Measurements from ENCODE around the gene ZNF562.
"Not testable (repeated sequence)": the region's sequence is repeated elsewhere in the genome, so short reads cannot be mapped to it uniquely, and the experiment has no call there.

ZNF562 gene

DNA sequence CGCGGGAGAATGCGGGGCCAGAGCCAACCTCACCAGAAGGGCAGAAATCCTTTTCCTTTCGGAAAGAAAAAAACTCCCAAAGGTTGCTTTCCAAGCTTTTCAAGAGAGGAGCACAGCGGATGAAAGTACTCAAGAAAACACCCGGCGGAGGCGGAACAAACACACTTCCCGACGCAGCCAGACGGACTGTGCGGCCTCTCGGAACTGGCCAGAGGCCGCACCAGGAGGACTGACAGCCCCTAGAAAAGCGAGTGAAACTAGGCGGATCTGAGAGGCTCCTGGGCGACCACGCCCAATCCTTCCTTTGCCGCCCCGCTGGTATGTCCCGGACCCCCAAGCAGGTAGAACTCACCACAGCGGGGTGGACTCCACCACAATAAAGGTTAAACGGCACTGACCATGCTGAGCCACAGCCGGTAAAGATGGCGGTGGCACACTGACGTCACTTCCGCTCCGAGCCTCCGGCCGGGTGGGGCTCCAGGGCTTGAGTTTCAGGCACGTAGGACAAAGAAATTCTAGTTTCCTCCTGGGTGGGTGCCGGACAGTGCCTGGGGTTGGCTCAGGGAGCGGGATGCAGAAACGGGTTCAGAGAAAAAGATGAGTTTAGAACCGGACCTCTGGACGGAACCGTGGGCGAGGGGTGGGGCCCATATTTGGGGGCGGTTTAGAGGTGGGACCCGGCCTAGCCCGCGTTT is at the start of gene ZNF562:
ZNF562 (minus strand) TSS at position 438 of the 695 bp plus-strand sequence. CDS start 14,356 bp downstream, outside the sequence.
- peak; percentile 84 for DNase-seq

DNA sequence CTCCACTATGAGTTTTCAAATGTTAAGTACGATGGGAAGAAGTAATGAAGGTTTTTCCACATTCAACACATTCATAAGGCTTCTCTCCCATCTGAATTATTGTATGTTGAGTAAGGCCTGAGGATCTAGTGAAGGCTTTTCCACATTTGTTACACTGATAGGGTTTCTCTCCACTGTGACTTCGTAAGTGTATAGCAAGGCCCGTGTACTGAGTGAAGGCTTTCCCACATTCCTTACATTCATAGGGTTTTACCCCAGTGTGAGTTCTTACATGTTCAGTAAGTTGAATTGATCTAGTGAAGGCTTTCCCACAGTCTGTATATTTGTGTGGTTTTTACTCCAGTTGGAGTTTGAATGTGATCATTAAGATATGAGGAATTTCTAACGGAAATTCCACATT is 49.3 kb upstream of the ZNF562 start:
- no peak for DNase-seq

DNA sequence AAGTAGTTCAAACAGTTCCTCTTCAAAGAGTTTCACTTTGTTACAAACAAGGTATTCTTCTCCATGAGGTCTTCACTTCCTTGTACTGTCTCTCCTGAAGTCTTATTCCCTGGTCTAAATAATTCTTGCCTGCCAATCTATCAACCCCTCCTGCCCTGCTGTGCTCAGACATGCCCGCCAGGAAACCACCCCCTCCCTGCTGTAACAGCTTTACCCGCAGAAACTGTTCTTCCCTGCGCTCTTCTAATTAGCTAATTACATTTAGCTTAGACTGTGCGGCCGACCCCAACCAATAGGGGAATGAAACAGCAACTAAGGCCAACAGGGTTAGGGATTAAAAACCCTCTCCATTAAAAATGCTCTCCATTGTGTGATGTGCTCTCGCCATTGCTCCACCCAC is 47.0 kb upstream of the ZNF562 start:
- no peak for DNase-seq

DNA sequence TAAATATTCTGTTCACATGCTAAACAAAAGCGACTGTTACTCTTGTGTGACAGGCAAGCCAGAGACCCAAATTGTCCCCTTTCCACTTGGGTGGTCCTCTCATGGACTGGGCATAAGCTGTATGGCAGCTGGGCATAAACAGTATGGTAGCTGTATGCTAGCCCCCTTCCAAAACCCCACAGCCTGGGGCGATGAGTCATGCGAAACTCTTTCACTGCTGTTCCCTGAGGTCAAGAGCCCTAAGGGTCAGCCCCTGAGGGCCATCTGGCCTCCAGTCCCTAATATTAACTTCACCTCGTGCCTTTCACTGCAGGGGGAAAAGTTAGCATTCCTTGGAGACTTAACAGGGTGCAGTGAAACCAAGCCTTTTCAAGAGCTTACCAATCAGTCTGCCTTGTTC is 45.6 kb upstream of the ZNF562 start:
- no peak for DNase-seq

DNA sequence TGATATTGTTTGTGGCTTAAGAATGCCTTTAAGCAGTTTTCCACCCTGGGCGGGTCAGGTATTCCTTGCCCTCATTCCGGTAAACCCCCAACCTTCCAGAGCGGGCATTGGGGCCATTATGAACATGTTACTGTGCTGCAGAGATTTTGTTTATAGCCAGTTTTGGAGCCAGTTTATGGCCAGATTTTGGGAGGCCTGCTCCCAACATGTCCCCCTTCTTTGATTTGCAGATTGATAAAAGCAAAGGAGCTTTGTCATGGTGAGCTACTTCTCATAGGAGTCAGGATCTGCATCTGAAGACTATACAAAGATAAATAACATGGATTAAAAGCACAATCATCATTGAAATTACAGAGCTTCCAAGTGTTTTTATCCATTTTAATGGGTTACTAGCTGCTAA is 36.9 kb upstream of the ZNF562 start:
- no peak for DNase-seq

DNA sequence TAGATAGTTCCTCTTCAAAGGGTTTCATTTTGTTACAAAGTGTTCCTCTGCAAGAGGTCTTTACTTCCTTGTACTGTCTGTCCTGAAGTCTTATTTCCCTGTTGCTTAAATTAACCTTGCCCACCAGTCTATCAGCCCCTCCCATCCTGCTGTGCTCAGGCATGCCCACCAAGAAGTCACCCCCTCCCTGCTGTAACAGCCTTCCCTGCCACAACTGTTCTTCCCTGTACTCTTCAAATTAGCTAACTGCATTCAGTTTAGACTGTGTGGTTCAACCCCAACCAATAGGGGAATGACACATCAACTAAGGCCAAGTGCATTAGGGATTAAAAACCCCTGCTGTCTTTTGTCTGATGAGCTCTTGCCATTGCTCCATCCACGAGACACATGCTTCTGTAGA is 34.4 kb upstream of the ZNF562 start:
- DNase-seq = no peak

DNA sequence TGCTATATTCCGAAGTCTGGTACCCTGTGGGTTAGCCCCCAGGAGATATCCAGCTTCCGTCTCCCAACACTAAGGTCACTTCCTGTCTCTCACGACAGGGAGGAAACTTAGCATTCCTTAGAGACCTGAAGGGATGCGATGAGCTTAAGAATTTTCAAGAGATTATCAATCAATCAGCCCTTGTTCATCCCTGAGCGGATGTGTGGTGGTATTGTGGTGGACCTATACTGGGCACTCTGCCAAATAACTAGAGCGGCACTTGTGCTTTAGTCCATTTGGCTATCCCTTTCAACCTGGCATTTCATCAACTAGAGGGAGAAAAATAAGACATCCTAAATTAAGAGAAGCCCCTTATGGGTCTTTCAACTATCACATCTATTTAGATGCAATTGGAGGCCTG is 30.9 kb upstream of the ZNF562 start:
- DNase-seq = no peak

DNA sequence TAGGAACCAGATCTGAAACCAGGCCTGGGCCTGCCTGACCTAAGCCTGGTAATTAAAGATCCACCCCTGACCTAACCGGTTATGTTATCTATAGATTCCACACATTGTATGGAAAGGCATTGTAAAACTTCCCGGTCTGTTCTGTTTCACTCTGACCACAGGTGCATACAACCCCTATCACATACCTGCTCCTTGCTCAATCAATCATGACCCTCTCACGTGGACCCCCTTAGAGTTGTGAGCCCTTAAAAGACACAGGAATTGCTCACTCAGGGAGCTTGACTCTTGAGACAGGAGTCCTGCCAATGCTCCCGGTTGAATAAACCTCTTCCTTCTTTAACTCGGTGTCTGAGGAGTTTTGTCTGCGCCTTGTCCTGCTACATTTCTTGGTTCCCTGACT is 27.3 kb upstream of the ZNF562 start:
- DNase-seq = no peak

DNA sequence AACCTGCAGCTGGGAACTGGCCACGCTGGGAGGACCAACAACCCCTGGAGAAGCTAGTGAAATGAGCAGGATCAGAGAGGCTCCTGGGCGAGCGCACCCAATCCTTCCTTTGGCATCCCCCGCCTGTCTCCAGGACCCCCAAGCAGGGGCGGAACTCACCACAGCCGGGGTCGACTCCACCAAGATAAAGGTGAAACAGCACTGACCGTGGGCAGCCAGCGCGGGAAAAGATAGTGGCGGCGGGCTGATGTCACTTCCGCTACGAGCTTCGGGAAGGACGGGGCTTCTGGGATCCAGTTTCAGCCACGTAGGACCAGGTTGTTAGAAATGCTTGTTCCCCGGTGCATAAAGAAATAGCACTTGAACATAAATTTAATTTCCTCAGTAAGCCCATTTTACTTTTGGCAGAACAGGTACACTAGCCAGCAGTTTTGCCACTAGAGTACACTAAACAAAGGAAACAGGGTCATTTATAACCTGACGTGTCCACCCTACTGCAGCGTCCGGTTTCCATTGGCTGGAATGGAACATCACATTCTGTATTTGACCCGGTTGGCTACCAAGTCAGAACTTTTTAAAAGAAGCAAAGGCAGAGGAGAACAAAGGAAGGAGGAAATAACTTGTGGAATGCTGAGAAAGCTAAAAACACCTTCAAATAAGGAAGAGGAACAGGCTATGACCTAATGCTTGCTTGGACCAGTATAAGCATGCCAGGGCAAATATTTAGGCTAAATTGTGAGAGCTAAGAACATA is 25.5 kb upstream of the ZNF562 start:
- no peak for DNase-seq

DNA sequence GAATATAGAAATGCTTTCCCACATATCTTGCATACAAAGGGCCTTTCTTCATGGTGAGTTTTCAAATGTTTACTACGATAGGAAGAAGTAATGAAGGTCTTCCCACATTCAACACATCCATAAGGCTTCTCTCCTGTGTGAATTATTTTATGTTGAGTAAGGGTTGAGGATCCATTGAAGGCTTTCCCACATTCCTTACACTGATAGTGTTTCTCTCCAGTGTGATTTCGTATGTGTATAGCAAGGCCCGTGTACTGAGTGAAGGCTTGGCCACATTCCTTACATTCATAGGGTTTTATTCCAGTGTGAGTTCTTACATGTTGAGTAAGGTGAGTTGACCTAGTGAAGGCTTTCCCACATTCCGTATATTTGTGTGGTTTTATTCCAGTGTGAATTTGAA is 15.4 kb upstream of the ZNF562 start:
- DNase-seq = not testable (repeated sequence)

DNA sequence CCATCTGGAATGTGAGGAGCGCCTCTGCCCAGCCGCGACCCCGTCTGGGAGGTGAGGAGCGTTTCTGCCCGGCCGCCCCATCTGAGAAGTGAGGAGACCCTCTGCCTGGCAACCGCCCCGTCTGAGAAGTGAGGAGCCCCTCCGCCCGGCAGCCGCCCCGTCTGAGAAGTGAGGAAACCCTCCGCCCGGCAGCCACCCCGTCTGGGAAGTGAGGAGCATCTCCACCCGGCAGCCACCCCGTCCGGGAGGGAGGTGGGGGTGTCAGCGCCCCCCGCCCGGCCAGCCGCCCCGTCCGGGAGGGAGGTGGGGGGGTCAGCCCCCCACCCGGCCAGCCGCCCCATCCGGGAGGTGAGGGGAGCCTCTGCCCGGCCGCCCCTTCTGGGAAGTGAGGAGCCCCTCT is 5.1 kb upstream of the ZNF562 start:
- not testable (repeated sequence) for DNase-seq

DNA sequence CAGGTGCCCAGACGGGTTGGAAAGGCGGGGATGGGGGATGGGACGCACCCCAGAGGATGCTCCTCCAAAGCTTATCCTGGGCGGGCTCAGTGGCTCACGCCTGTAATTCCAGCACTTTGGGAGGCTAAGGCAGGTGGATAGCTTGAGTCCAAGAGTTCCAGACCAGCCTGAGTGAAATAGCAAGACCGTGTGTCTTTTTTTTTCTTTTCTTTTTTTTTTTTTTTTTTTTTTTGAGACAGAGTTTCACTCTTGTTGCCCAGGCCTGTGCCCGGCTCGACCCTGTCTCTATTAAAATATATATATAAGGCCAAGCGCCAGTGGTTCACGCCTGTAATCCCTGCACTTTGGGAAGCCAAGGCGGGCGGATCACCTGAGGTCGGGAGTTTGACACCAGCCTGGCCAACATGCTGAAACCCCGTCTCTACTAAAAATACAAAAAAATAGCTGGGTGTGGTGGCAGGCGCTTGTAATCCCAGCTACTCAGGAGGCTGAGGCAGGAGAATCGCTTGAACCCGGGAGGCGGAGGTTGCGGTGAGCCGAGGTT is 530 bp upstream of the ZNF562 start:
- not testable (repeated sequence) for DNase-seq

DNA sequence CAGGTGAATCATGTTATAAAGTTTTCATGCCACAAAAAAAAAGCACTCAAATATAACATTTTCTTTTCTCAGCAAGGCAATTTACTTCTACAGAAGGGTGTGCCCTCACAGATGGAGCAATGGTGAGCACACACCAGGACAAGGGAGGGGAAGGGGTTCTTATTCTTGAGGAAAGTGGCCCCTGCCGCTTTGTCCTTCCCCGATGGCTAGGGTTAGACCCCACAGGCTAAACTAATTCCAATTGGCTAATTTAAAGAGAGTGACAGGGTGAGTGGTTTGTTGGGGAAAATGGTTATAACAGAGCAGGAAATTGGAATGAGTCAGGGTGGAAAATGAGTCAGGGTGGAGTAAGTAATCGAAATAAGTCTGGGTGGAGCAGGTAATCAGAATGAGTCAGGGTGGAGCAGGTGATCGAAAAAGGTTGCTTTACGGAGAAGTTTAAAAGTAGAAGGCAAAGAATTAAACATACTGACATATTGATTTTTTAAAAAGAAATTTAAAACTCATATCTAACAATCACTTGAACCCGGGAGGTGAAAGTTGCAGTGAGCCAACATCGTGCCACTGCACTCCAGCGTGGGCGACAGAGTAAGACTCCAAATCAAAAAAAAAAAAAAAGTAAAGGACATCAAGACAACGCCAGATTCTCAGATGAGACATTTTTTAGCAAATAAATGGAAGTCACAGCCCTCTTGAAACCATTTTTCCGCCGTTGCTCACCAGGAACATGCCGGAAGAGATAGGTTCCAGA is 813 bp downstream of the ZNF562 start:
- peak; percentile 3 for DNase-seq

DNA sequence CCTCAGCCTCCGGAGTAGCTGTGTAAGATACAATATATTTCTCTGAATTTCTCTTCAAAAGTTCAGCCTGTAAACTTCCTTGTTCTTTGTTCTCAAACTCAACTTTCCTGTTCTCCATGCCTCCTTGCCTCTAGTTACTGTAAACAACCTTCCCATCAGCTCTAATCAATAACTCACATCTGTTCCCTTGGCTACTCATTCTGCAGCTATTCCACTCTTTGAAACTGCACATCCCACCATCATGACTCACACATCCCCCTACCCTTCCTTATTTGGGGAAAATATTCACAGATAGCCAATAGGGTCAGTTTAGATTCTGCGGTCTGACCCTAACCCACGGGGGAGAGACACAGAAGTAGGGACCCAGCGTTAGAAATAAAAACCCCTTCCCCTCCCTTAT is 2.0 kb downstream of the ZNF562 start:
- DNase-seq = no peak

DNA sequence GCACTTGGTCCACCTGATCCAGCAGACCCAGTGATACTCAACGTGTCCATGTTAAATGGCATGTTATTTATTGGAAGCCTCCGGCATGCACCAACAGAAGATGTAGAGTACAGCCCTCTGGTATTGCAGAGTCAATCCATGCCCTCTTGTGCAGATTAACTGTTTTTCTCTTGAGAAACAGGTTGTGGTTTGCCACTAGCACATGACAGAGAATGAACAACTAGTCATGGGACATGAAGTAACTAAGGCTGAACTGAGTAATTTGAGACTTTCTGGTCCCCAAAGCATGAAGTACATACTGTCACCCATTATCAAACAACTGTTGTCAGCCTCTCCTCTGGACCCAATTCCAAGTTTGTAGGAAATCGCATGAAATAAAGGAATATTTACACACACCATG is 3.2 kb downstream of the ZNF562 start:
- no peak for DNase-seq

DNA sequence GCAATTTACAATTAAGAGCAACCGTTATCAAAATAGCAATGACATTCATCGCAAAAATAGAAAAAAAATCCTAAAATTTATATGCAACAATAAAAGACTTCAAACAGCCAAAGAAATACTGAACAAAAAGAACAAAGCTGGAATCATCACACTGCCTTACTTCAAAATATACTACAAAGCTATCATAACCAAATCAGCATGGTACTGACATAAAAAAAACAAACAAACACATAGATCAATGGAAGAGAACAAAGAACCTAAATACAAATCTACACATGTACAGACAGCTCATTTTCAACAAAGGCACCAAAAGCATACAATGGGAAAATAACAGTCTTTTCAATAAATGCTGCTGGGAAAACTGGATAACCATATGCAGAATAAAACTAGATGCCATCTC is 6.4 kb downstream of the ZNF562 start:
- no peak for DNase-seq

DNA sequence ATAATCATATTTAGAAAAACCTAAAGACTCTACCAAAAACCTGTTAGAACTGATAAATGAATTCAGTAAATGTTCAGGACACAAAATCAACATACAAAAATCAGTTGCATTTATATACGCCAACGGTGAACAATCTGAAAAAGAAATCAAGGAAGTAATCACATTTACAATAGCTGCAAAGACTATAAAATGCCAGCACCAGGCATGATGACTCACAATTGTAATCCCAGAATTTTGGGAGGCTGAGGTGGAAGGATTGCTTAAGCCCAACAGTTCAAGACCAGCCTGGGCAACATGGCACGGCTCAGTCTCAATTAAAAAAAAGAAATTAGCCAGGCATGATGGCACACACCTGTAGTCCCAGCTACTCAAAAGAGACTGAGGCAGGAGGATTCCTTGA is 7.0 kb downstream of the ZNF562 start:
- DNase-seq = no peak

DNA sequence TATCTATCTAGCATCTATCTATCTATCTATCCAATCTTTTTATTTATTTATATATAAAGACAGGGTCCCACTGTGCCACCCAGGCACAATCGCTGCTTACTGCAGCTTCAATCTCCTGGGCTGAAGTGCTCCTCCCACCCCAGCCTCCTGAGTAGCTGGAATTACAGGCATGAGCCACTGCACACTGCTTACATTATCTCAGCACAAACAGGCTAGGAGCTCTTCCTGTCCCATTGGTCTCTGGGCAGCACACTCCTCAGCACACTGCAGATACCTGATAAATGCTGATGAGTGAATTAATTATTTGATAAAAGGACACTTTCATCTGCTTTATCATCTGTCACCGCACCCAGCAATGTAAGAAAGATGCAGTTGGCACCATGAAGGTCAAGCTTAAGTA is 16.1 kb downstream of the ZNF562 start:
- no peak for DNase-seq

DNA sequence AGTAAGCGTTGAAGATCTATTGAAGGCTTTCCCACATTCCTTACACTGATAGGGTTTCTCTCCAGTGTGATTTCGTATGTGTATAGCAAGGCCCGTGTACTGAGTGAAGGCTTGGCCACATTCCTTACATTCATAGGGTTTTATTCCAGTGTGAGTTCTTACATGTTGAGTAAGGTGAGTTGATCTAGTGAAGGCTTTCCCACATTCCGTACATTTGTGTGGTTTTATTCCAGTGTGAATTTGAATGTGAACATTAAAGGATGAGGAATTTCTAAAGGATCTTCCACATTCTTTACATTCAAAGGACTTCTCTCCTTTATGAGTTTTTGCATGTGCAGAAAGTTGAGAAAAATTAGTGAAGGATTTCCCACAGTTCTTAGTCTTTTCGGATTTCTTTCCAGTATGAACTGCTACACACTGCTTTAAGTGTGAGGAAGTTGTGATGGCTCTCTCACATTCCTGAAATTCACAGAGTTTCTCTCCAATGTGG is 21.8 kb downstream of the ZNF562 start:
- DNase-seq = not testable (repeated sequence)

DNA sequence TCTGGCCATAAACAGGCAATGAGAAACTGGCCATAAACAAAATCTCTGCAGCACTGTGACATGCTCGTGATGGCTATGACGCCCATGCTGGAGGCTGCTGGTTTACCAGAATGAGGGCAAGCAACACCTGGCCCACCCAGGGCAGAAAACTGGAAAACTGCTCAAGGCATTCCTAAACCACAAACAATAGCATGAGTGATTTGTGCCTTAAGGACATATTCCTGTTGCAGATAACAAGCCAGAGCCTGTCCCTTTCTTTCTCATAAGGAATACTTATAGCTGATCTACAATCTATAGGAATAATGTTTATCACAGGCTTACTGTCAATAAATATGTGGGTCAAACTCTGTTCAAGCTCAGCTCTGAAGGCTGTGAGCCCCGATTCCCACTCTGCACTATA is 23.4 kb downstream of the ZNF562 start:
- DNase-seq = not testable (repeated sequence)

DNA sequence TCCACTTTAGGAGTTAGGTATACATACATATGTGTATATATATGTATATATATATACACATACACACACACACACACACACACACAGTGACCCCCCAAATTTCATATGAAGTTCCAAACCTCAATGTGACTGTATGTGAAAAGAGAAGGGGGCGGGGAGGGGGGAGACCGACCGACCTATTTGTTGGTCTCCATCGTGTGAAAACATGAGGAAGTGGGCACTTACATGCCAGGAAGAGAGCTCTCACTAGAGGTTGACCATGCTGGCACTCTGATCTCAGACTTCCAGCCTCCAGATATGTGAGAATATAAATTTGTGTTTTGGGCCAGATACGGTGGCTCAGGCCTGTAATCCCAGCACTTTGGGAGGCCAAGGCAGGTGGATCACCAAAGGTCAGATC is 24.6 kb downstream of the ZNF562 start:
- no peak for DNase-seq

DNA sequence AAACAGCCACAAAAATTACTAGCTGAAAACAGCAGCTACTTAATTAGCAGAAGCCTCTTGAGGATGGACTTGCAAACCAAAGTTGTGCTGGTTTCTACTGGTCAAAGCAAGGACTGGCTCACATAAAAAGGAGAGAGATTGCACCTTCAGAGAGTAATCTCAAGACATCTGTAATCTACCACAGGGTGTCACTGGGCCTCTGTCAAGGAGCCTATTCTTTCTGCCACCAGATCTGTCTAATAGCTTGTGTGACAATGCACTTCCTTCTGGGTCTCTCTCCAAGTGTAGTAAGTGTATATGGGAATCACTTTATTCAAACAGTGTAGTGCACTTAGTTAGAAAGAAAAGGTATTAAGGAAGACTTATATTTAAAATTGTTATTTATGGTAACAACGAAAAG is 29.4 kb downstream of the ZNF562 start:
- DNase-seq = no peak

DNA sequence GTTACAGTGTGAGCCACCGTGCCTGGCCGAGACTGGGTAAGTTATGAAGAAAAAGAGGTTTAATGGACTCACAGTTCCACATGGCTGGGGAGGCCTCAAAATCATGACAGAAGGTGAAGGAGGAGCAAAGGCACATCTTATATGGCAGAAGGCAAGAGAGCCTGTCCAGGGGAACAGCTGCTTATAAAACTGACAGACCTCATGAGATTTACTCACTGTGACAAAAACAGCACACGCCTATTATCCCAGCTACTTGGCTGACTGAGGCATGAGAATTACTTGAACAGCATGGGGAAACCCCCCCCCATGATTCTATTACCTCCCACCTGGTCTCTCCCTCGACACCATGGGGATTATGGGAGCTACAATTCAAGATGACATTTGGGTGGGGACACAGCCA is 30.4 kb downstream of the ZNF562 start:
- DNase-seq = no peak
